Left cardiac atrium (tissue), 4 donors: ENCODE results near the gene DOLK. TPM values are rescaled to one million over a fixed set of nuclear protein-coding genes. Genes with fewer than 3 reads are reported as not detected.

ENCODE experiments used
- ATAC-seq, 2 donors: fragments of 200-7000 bp; cut with Tn5 transposase; one replicate each; pipeline ENCODE4 v1.9.1; 2020; ENCODE audit warnings: mild to moderate bottlenecking in 2 of 2, moderate library complexity in 2 of 2
- DNase-seq: peaks from one replicate; pipeline ENCODE4 v3.0.0-alpha.2; 2020
- intact Hi-C, 2 donors: fragments of 100-400 bp; cut with DNase I; formaldehyde crosslinking; loops; one replicate each; pipeline versions ENCODE4 v1.14.1 to v1.15.1; 2022 to 2023
- total RNA-seq, 2 donors: library from RNA; stranded (reverse); fragmentation: NEBNext Ultra II Directional; extraction: Animal tissue kit (Norgen Biotek cat#: 25700); gene quantifications; one replicate each; pipeline ENCODE4 v1.2.1, GENCODE V29; 2021
- donor health status: DM: no; HTN: yes; CAD: no.
- donor health status: DM: no; HTN: yes; CAD: no; lungs with severe emphysema.
- donor health status: DM: yes; HTN: yes; CAD: no.
- donor health status: Dilated cardiomyopathy.

Gene DOLK
- total RNA-seq, 2 donors from 2014 or later: 9.3 to 11.3 TPM

GRCh38 chr9:128913048-128913900 is 34.1 kb downstream of the DOLK start:
- peak in 1 of 2 donors; percentile 7 for ATAC-seq
- intact Hi-C loops: no loop called here
- DNase-seq: peak; percentile 48

GRCh38 chr9:128912270-128912853 is 35.0 kb downstream of the DOLK start:
- ATAC-seq (no peak), DNase-seq (no peak)
- intact Hi-C loops: no loop called here

- intact Hi-C loops: no loop called here
- ATAC-seq (peak; percentile 70 to 83), DNase-seq (peak; percentile 84)
Measured at GRCh38 chr9:128911529-128912035, 35.8 kb downstream of the DOLK start.

- ATAC-seq (no peak), DNase-seq (no peak)
- intact Hi-C loops: no loop called here
Measured at GRCh38 chr9:128910906-128911305, 36.5 kb downstream of the DOLK start.

GRCh38 chr9:128909859-128910258 is 37.5 kb downstream of the DOLK start:
- intact Hi-C loops: no loop called here
- DNase-seq (no peak), ATAC-seq (no peak)

GRCh38 chr9:128908372-128908771 is 39.0 kb downstream of the DOLK start:
- intact Hi-C loops: no loop called here
- peak; percentile 19 for DNase-seq
- ATAC-seq: no peak

GRCh38 chr9:128906741-128907140 is 40.7 kb downstream of the DOLK start:
- no peak for DNase-seq
- ATAC-seq: no peak
- intact Hi-C loops: no loop called here

- DNase-seq (no peak), ATAC-seq (no peak)
- intact Hi-C loops: no loop called here
Measured at GRCh38 chr9:128905964-128906363, 41.4 kb downstream of the DOLK start.

- DNase-seq (no peak), ATAC-seq (no peak)
- intact Hi-C loops: no loop called here
Measured at GRCh38 chr9:128903871-128904620, 43.4 kb downstream of the DOLK start.

GRCh38 chr9:128903079-128903461 is 44.3 kb downstream of the DOLK start:
- intact Hi-C loops: no loop called here
- peak; percentile 32 for DNase-seq
- ATAC-seq: no peak

- peak; percentile 41 to 45 for ATAC-seq
- peak; percentile 64 for DNase-seq
- intact Hi-C loops: no loop called here
Measured at GRCh38 chr9:128902351-128903078, 44.9 kb downstream of the DOLK start.

GRCh38 chr9:128901822-128902221 is 45.6 kb downstream of the DOLK start:
- intact Hi-C loops: no loop called here
- ATAC-seq (no peak), DNase-seq (no peak)

- intact Hi-C loops: no loop called here
- ATAC-seq (no peak), DNase-seq (no peak)
Measured at GRCh38 chr9:128901379-128901778, 46.0 kb downstream of the DOLK start.

- intact Hi-C loops: no loop called here
- DNase-seq (peak; percentile 45), ATAC-seq (peak; percentile 15 to 31)
Measured at GRCh38 chr9:128899566-128900322, 47.7 kb downstream of the DOLK start.

- DNase-seq (peak; percentile 29), ATAC-seq (peak; percentile 33 to 76)
- intact Hi-C loops: no loop called here
Measured at GRCh38 chr9:128898845-128899565, 48.4 kb downstream of the DOLK start.

GRCh38 chr9:128898382-128898781 is 49.0 kb downstream of the DOLK start:
- intact Hi-C loops: no loop called here
- DNase-seq: no peak
- no peak for ATAC-seq

GRCh38 chr9:128895556-128895955 is 51.8 kb downstream of the DOLK start:
- peak in 1 of 2 donors; percentile 5 for ATAC-seq
- DNase-seq: no peak
- intact Hi-C loops: no loop called here
